Panc1 (cell line): ENCODE data around the gene BABAM2. TPM values are rescaled to one million over a fixed set of nuclear protein-coding genes. Genes with fewer than 3 reads are reported as not detected.

ENCODE experiments used
- ATAC-seq: fragments of 200-7000 bp; cut with Tn5 transposase; 2 replicates; pipeline ENCODE4 v1.9.1; 2020; ENCODE audit warnings: mild to moderate bottlenecking, moderate library complexity
- BruUV-seq: library from RNA; stranded (reverse); fragments of 400-500 nt; replicated peaks from 2 replicates; lab custom pipeline; 2021; lab: Mats Ljungman, UMichigan
- CTCF ChIA-PET: fragments of 300-600 bp; sonication (Branson Sonifier 250); formaldehyde crosslinking; loops from one replicate; lab custom pipeline; 2022; ENCODE audit warnings: antibody characterized with exemption; lab: Charles Lee
- POLR2A ChIA-PET: fragments of 300-600 bp; sonication (Branson Sonifier 250); formaldehyde crosslinking; loops from one replicate; lab custom pipeline; 2022; ENCODE audit warnings: antibody characterized with exemption; lab: Charles Lee
- DNase-seq: peaks from one replicate; pipeline ENCODE4 v3.0.0-alpha.2; 2010; ENCODE audit warnings: low read depth, low spot score
- H3K27ac ChIP-seq: 2 replicates; pipeline ENCODE4 v1.5.1; 2011; ENCODE audit warnings: mild to moderate bottlenecking, low read length, inconsistent platforms
- H3K27me3 ChIP-seq: fragments of 200-500 bp; sonication (Bioruptor generic); 2 replicates; pipeline ENCODE4 v1.6.0; 2014; ENCODE audit warnings: low read length, inconsistent platforms; ENCODE audit not compliant: control insufficient read depth, insufficient read depth
- H3K36me3 ChIP-seq: fragments of 200-500 bp; sonication (Bioruptor generic); 2 replicates; pipeline ENCODE4 v1.5.1; 2014; ENCODE audit warnings: inconsistent platforms, mild to moderate bottlenecking, low read length, moderate library complexity; ENCODE audit not compliant: control insufficient read depth, insufficient read depth
- H3K4me1 ChIP-seq: 2 replicates; pipeline ENCODE4 v1.5.1; 2011; ENCODE audit warnings: inconsistent platforms, mild to moderate bottlenecking, low read length, moderate library complexity; ENCODE audit not compliant: control insufficient read depth, insufficient read depth
- H3K4me3 ChIP-seq, 2 experiments: 2 replicates each; pipeline ENCODE4 v1.5.1; 2011 to 2012; ENCODE audit warnings: low read depth in 2 of 2, low read length in 2 of 2, mild to moderate bottlenecking in 2 of 2, inconsistent platforms in 1 of 2, moderate library complexity in 1 of 2
- H3K9me3 ChIP-seq: fragments of 200-500 bp; sonication (Bioruptor generic); 2 replicates; pipeline ENCODE4 v1.5.1; 2014; ENCODE audit warnings: low read depth, mild to moderate bottlenecking, inconsistent platforms, low read length, moderate library complexity; ENCODE audit not compliant: control insufficient read depth, insufficient read depth
- CTCF ChIP-seq: fragments of 450-650 bp; IDR thresholded peaks from 2 replicates; pipeline ENCODE4 v1.5.1; 2017; ENCODE audit warnings: mild to moderate bottlenecking
- POLR2AphosphoS5 ChIP-seq: IDR thresholded peaks from 2 replicates; pipeline ENCODE4 v1.6.1; 2012; ENCODE audit warnings: mild to moderate bottlenecking, low read depth, low read length, moderate library complexity
- REST ChIP-seq, 2 experiments: IDR thresholded peaks; 2 replicates each; pipeline ENCODE4 v1.6.1; 2011 to 2012; ENCODE audit warnings: low read depth in 2 of 2, control low read depth in 1 of 2, low read length in 1 of 2, mild to moderate bottlenecking in 1 of 2, moderate library complexity in 1 of 2; ENCODE audit not compliant: insufficient read depth in 1 of 2
- SIN3A ChIP-seq: IDR thresholded peaks from 2 replicates; pipeline ENCODE4 v1.6.1; 2012; ENCODE audit warnings: low read depth, mild to moderate bottlenecking, low read length, moderate library complexity, borderline replicate concordance; ENCODE audit not compliant: insufficient read depth
- TCF7L2 ChIP-seq: IDR thresholded peaks from 2 replicates; pipeline ENCODE4 v1.6.1; 2011; ENCODE audit warnings: mild to moderate bottlenecking, low read depth, low read length, inconsistent platforms
- in situ Hi-C: cut with HindIII; loops from 2 replicates; pipeline ENCODE4 v1.10.0; 2016; ENCODE audit warnings: low sequenced_read_pairs, low pct_unique_long_range_greater_than_20kb
- intact Hi-C: fragments of 100-400 bp; cut with micrococcal nuclease; formaldehyde crosslinking; loops from one replicate; pipeline ENCODE4 v1.10.0; 2022; ENCODE audit not compliant: unreplicated experiment
- total RNA-seq: library from RNA; stranded (reverse); gene quantifications from one replicate; pipeline ENCODE4 v1.2.1, GENCODE V29; 2021; ENCODE audit not compliant: unreplicated experiment

BABAM2 gene
- total RNA-seq, 1 experiment from 2014 or later: 31.2 TPM

- CTCF ChIA-PET: no interaction called here
- Histone ChIP-seq H3K27me3 (no peaks in the 10 kb centered on the region), H3K9me3 (no peaks in the 10 kb centered on the region), H3K36me3 (no peaks in the 10 kb centered on the region; the same call in 1 of the 2 replicates), H3K4me3 (no peak overlapping the region), H3K4me1 (peaks cover 20% of the 10 kb centered on the region), H3K27ac (no peak overlapping the region)
- in situ Hi-C loops: no loop called here
- intact Hi-C loops: loop anchor here (5.0 kb wide), 1 partner anchor 499 kb away; the partner anchor contains the start of gene FOSL2
- POLR2A ChIA-PET: no interaction called here
- no peak for ATAC-seq
- no TSS peak for BruUV-seq
- no peak for DNase-seq
- TF ChIP-seq CTCF (no peak), REST (IDR thresholded peaks at IDR 0.05; ENCODE audit: insufficient read depth in 1 of 2, low read depth in 2 of 2, low read length in 1 of 2) (no peak), SIN3A (no peak), POLR2AphosphoS5 (no peak)
Measured at GRCh38 chr2:27893006-27893405, 2.5 kb downstream of the BABAM2 start.

- ATAC-seq (no peak), DNase-seq (no peak)
- Histone ChIP-seq H3K27ac (no peak overlapping the region), H3K9me3 (no peaks in the 10 kb centered on the region), H3K4me1 (no peaks in the 10 kb centered on the region), H3K27me3 (no peaks in the 10 kb centered on the region), H3K36me3 (no peaks in the 10 kb centered on the region), H3K4me3 (no peak overlapping the region)
- BruUV-seq: no TSS peak
- ChIA-PET POLR2A (no interaction called here), CTCF (no interaction called here)
- intact Hi-C loops (no loop called here), in situ Hi-C loops (no loop called here)
- TF ChIP-seq POLR2AphosphoS5 (no peak), REST (IDR thresholded peaks at IDR 0.05; ENCODE audit: insufficient read depth in 1 of 2, low read depth in 2 of 2, low read length in 1 of 2) (no peak), SIN3A (no peak), TCF7L2 (no peak), CTCF (no peak)
Measured at GRCh38 chr2:27897717-27898116, 7.2 kb downstream of the BABAM2 start.
